HG03175 (cell line): Measurements from ENCODE around the gene PSMB3.

Source experiments
- ATAC-seq: cut with Tn5 transposase; IDR thresholded peaks from one replicate; pipeline ENCODE4 v1.9.1; 2021; ENCODE audit warnings: mild to moderate bottlenecking, moderate library complexity; ENCODE audit not compliant: unreplicated experiment

PSMB3 gene

DNA sequence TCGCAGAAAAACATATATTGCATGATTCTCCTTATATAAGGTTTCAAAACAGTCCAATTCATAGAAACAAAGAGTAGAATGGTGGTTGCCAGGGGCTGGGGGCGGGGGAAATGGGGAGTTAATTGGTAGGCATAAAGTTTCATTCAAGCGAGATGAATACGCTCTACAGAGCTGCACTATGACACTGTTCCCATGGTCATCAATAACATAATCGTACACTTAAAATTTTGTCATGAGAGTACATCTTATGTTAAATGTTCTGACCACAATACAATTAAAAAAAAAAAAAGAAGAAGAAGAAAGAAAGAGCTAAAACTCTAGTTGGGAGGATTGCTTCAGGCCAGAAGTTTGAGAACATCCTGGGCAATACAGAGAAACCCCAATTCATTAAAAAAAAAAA, 41.7 kb downstream of the PSMB3 start:
- ATAC-seq, result no peak

GRCh38 chr17:38796451-38797157, 44.1 kb downstream of the PSMB3 start:
- no peak for ATAC-seq

- ATAC-seq, result no peak
Measured at GRCh38 chr17:38797158-38797490, 44.6 kb downstream of the PSMB3 start.

- ATAC-seq, result no peak
Measured at GRCh38 chr17:38797828-38798227, 45.3 kb downstream of the PSMB3 start.

DNA sequence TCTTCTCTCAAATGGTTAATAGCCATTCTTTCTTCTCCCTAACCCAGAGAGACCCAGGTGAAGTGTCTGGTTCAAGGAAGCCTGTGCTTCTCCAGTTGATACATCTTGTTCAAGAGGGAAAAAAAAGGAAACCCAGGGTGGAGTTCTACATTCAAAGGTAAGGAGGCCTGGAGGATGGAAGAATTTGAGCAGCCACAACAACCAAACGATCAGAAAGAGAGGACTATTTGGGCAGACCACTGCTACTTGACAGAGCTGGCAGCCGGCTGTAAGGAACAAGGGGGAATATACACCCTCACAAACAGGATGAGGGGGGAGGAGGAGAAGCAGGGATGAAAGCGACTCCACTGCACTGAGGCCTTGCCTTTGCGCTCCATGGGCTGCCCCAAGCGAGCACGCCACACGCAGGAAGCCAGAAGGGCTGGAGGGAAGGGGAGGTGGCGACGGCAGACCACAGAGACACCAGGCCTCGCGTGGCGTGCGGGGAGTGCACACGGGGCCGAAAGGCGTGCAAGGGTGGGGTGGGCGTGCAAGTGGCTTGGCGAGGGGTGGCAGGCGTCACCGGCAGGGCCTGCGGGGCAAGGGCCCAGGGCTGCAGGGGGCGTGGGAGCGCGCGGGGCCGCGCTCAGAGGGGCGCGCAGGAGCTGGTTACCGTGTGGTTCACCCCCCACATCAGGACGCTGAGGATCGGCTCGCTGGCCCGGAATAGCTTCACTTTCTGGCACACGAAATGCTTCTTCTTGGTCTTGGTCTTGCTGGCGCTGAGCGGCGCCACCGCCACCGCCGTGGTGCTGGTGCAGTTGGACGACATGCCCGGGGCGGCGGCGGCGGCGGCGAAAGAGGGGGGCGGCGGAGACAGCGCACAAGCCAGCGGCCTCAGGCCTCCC, 46.3 kb downstream of the PSMB3 start:
- peak; percentile 27 for ATAC-seq

DNA sequence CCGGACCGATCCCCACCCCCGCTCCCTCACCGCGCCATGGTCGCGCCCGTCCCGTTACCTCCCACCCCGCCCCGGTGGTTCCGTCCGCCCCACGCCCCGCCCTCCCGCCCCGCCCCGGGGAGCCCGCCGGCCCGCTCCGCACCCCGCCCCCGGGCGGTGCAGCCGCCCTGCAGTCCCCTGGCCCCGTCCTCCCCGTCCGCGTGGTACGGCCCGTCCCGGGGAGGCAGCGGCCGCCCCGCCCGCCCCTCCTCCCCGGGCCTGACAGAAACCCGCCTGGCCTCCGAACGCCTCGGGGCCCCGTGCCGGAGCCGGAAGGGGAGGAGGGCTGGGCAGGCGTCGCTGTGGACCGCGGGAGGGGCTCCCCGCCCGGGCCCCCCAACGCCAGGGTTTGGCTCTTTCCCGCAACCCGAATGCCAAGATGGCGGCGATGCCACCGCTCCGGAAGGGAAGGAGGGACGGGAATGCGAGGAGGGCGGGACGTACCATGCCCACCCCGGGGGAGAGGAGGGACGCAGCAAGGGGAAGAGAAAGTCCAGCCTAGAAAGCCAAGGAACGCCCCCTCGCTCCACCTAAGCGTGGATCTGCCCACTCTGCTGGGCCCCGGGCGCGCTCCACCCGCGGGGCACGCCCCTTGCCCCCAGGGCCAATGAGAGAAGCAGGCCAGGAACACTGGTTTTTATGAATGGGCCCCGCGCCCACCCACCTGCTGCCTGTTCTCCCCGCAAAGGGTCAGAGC, 47.1 kb downstream of the PSMB3 start, which contains the start of gene PIP4K2B:
Gene PIP4K2B (minus strand): TSS at position 56 of the 736 bp plus-strand sequence. CDS start 132 bp downstream, outside the sequence.
- ATAC-seq, result peak; percentile 79

- ATAC-seq, result no peak
Measured at GRCh38 chr17:38800237-38800760, 47.8 kb downstream of the PSMB3 start.

DNA sequence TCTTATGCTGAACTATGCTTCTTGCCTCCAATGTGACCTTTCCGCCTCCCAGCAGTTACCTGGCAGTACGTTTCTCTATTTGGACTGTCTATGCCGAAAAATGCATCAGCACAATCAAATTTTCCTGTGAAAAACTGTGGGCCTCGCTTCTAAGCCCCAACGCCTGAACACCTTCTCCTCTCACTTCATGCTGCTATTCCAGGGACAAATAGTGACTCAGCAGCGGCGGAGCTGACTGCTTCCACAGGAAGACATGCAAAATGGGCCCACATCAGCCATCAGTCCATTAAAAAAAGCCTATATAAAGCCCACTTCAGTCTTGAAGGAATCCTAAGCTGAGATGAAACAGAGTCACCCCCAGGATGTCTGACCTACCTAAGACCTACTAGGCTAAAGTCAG, 57.3 kb downstream of the PSMB3 start:
- ATAC-seq, result no peak
